HEK293 (cell line): ENCODE data around the gene CAGE1.

Experiments used
- CTCF ChIA-PET: fragments of 350-600 bp; formaldehyde crosslinking; extraction: SDS; loops from one replicate; lab custom pipeline; 2021; ENCODE audit warnings: antibody characterized with exemption; lab: Yijun Ruan, JAX
- POLR2A ChIA-PET: fragments of 300-600 bp; formaldehyde crosslinking; extraction: SDS; loops from one replicate; lab custom pipeline; 2020; ENCODE audit warnings: antibody characterized with exemption, inconsistent platforms; lab: Yijun Ruan, JAX
- H3K27ac ChIP-seq: fragments of 200-500 bp; sonication (Bioruptor generic); 2 replicates; pipeline ENCODE4 v1.5.1; 2014; ENCODE audit warnings: low read depth, low read length, control low read depth, inconsistent platforms; ENCODE audit errors: extremely low read depth
- H3K36me3 ChIP-seq, 2 experiments: fragments of 200-500 bp in 1 of 2; sonication (Bioruptor generic) in 1 of 2; 1 replicate in 1 of 2; 2 replicates in 1 of 2; pipeline ENCODE4 v1.5.1; 2014 to 2017; ENCODE audit warnings: inconsistent platforms in 2 of 2, low read length in 2 of 2; ENCODE audit not compliant: control insufficient read depth in 2 of 2, insufficient read depth in 1 of 2
- H3K4me1 ChIP-seq: fragments of 200-500 bp; sonication (Bioruptor generic); 2 replicates; pipeline ENCODE4 v1.5.1; 2014; ENCODE audit warnings: mild to moderate bottlenecking, low read length, inconsistent platforms; ENCODE audit not compliant: control insufficient read depth, insufficient read depth
- H3K4me3 ChIP-seq: 2 replicates; pipeline ENCODE4 v1.5.1; 2011; ENCODE audit warnings: low read depth, mild to moderate bottlenecking, control low read depth, low read length, moderate library complexity
- H3K9me3 ChIP-seq: fragments of 200-500 bp; sonication (Bioruptor generic); 2 replicates; pipeline ENCODE4 v1.5.1; 2014; ENCODE audit warnings: low read depth, low read length, inconsistent platforms; ENCODE audit not compliant: control insufficient read depth, insufficient read depth
- GFI1B ChIP-seq: fragments of 450-650 bp; formaldehyde crosslinking; IDR thresholded peaks from 2 replicates; pipeline ENCODE4 v1.5.1; 2016; ENCODE audit warnings: missing biosample characterization, missing genetic modification characterization
- KLF9 ChIP-seq: fragments of 450-650 bp; formaldehyde crosslinking; IDR thresholded peaks from 2 replicates; pipeline ENCODE4 v1.5.1; 2016; ENCODE audit warnings: missing biosample characterization, missing genetic modification characterization, low read depth
- SETDB1 ChIP-seq: IDR thresholded peaks from one replicate; pipeline ENCODE4 v1.6.1; 2017; ENCODE audit warnings: mild to moderate bottlenecking, low read length, moderate library complexity, mixed read lengths; ENCODE audit not compliant: insufficient read length
- YY1 ChIP-seq: fragments of 450-650 bp; formaldehyde crosslinking; IDR thresholded peaks from 2 replicates; pipeline ENCODE4 v1.5.1; 2018; ENCODE audit warnings: missing biosample characterization, missing genetic modification characterization
- ZBTB20 ChIP-seq: fragments of 450-650 bp; formaldehyde crosslinking; IDR thresholded peaks from 2 replicates; pipeline ENCODE4 v1.5.1; 2016; ENCODE audit warnings: missing biosample characterization, missing genetic modification characterization
- ZBTB44 ChIP-seq: fragments of 450-650 bp; IDR thresholded peaks from 2 replicates; pipeline ENCODE4 v1.5.1; 2018; ENCODE audit warnings: missing biosample characterization, mild to moderate bottlenecking, missing genetic modification characterization
- ZNF133 ChIP-seq: fragments of 450-650 bp; formaldehyde crosslinking; IDR thresholded peaks from 2 replicates; pipeline ENCODE4 v1.5.1; 2016; ENCODE audit warnings: missing biosample characterization, missing genetic modification characterization
- ZNF140 ChIP-seq: fragments of 450-650 bp; formaldehyde crosslinking; IDR thresholded peaks from 2 replicates; pipeline ENCODE4 v1.5.1; 2016; ENCODE audit warnings: missing biosample characterization, missing genetic modification characterization
- ZNF157 ChIP-seq: fragments of 450-650 bp; formaldehyde crosslinking; IDR thresholded peaks from 2 replicates; pipeline ENCODE4 v1.5.1; 2016; ENCODE audit warnings: missing biosample characterization, missing genetic modification characterization
- ZNF18 ChIP-seq: fragments of 450-650 bp; formaldehyde crosslinking; IDR thresholded peaks from 2 replicates; pipeline ENCODE4 v1.5.1; 2016; ENCODE audit warnings: missing biosample characterization, missing genetic modification characterization
- ZNF19 ChIP-seq: fragments of 450-650 bp; formaldehyde crosslinking; IDR thresholded peaks from 2 replicates; pipeline ENCODE4; 2016; ENCODE audit warnings: missing biosample characterization, missing genetic modification characterization, low read depth
- ZNF292 ChIP-seq: fragments of 450-650 bp; formaldehyde crosslinking; IDR thresholded peaks from 2 replicates; pipeline ENCODE4 v1.5.1; 2016; ENCODE audit warnings: low read depth, missing biosample characterization, missing genetic modification characterization, borderline replicate concordance
- ZNF311 ChIP-seq: fragments of 450-650 bp; formaldehyde crosslinking; IDR thresholded peaks from 2 replicates; pipeline ENCODE4 v1.5.1; 2017; ENCODE audit warnings: missing biosample characterization, missing genetic modification characterization, borderline replicate concordance
- ZNF404 ChIP-seq: fragments of 450-650 bp; formaldehyde crosslinking; IDR thresholded peaks from 2 replicates; pipeline ENCODE4 v1.5.1; 2017; ENCODE audit warnings: missing biosample characterization, missing genetic modification characterization
- ZNF544 ChIP-seq: fragments of 450-650 bp; formaldehyde crosslinking; IDR thresholded peaks from 2 replicates; pipeline ENCODE4 v1.5.0; 2017; ENCODE audit warnings: missing biosample characterization, missing genetic modification characterization
- ZNF555 ChIP-seq: fragments of 450-650 bp; formaldehyde crosslinking; conservative IDR thresholded peaks from 2 replicates; pipeline ENCODE4 v1.5.1; 2017; ENCODE audit warnings: missing biosample characterization, mild to moderate bottlenecking, missing genetic modification characterization, inconsistent platforms
- ZNF660 ChIP-seq: fragments of 450-650 bp; IDR thresholded peaks from 2 replicates; pipeline ENCODE4 v1.5.1; 2018; ENCODE audit warnings: missing biosample characterization, mild to moderate bottlenecking, missing genetic modification characterization
- ZNF843 ChIP-seq: fragments of 450-650 bp; formaldehyde crosslinking; IDR thresholded peaks from 2 replicates; pipeline ENCODE4 v1.5.1; 2016; ENCODE audit warnings: missing biosample characterization, missing genetic modification characterization
- TF ChIP-seq, protein P1 (sequence below): fragments of 450-650 bp; formaldehyde crosslinking; IDR thresholded peaks from 2 replicates; pipeline ENCODE4 v1.5.1; 2017; ENCODE audit warnings: missing biosample characterization, missing genetic modification characterization
- TF ChIP-seq, protein P2 (sequence below): fragments of 450-650 bp; formaldehyde crosslinking; IDR thresholded peaks from 2 replicates; pipeline ENCODE4 v1.5.1; 2016; ENCODE audit warnings: missing biosample characterization, missing genetic modification characterization
- TF ChIP-seq, protein P3 (sequence below): fragments of 450-650 bp; formaldehyde crosslinking; IDR thresholded peaks from 2 replicates; pipeline ENCODE4 v1.5.1; 2016; ENCODE audit warnings: missing biosample characterization, missing genetic modification characterization

CAGE1 gene

GRCh38 chr6:7378740-7379139 lies 10.8 kb downstream of the CAGE1 start:
- H3K36me3 ChIP-seq, result no peaks in the 10 kb centered on the region
- H3K27ac ChIP-seq, result no peak overlapping the region
- H3K4me3 ChIP-seq, result no peak overlapping the region
- POLR2A ChIA-PET, result no interaction called here
- no peak for TF ChIP-seq ZNF544
- no peak for TF ChIP-seq ZNF140 (tag by site-specific recombination)
- no peak for TF ChIP-seq YY1
- CTCF ChIA-PET, result interaction anchor here (0.5 to 0.6 kb wide), 2 partner anchors 18 to 236 kb away, joined by 3 read pairs; no protein-coding TSS in a partner anchor
- no peaks in the 10 kb centered on the region for H3K9me3 ChIP-seq
- no peaks in the 10 kb centered on the region for H3K4me1 ChIP-seq

DNA sequence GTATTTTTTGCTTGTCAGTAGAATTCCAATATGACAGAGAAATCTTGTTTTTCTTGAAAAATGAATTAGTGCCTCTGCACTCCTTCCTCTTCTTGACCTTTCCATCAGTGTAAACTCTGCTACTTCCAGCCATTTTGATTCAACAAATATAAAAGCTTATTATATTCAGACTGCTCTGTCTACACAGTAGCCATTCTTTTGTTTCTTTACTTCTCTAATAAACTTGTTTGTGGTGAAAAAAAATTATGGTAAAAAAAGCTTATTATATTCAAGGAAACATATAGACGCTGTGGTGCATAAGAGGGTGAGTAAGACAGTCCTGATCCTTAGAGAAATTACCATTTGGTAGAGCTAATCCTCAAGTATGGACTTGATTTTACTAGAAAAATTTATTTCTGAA lies 11.6 kb downstream of the CAGE1 start:
- Histone ChIP-seq H3K4me3 (no peak overlapping the region), H3K4me1 (no peaks in the 10 kb centered on the region), H3K27ac (no peak overlapping the region), H3K36me3 (no peaks in the 10 kb centered on the region), H3K9me3 (no peaks in the 10 kb centered on the region)
- CTCF ChIA-PET, result interaction anchor here (0.5 to 1.0 kb wide), 3 partner anchors 18 to 237 kb away, joined by 3 read pairs; no protein-coding TSS in a partner anchor
- TF ChIP-seq ZNF292 (tag by site-specific recombination) (no peak), ZNF311 (no peak), ZNF660 (tag by site-specific recombination) (no peak), ZBTB44 (tag by site-specific recombination) (no peak), SETDB1 (no peak), ZNF555 (tag by site-specific recombination) (no peak), KLF9 (tag by site-specific recombination) (no peak), ZNF18 (tag by site-specific recombination) (no peak), GFI1B (tag by site-specific recombination) (no peak), ZNF404 (tag by site-specific recombination) (no peak), ZNF157 (tag by site-specific recombination) (no peak), ZNF133 (tag by site-specific recombination) (no peak), ZBTB20 (no peak), ZNF843 (no peak), ZNF19 (no peak)
- TF ChIP-seq, protein P1, sequence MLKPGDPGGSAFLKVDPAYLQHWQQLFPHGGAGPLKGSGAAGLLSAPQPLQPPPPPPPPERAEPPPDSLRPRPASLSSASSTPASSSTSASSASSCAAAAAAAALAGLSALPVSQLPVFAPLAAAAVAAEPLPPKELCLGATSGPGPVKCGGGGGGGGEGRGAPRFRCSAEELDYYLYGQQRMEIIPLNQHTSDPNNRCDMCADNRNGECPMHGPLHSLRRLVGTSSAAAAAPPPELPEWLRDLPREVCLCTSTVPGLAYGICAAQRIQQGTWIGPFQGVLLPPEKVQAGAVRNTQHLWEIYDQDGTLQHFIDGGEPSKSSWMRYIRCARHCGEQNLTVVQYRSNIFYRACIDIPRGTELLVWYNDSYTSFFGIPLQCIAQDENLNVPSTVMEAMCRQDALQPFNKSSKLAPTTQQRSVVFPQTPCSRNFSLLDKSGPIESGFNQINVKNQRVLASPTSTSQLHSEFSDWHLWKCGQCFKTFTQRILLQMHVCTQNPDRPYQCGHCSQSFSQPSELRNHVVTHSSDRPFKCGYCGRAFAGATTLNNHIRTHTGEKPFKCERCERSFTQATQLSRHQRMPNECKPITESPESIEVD (tag by site-specific recombination), result no peak
- TF ChIP-seq, protein P2, sequence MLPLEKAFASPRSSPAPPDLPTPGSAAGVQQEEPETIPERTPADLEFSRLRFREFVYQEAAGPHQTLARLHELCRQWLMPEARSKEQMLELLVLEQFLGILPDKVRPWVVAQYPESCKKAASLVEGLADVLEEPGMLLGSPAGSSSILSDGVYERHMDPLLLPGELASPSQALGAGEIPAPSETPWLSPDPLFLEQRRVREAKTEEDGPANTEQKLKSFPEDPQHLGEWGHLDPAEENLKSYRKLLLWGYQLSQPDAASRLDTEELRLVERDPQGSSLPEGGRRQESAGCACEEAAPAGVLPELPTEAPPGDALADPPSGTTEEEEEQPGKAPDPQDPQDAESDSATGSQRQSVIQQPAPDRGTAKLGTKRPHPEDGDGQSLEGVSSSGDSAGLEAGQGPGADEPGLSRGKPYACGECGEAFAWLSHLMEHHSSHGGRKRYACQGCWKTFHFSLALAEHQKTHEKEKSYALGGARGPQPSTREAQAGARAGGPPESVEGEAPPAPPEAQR, result no peak
- TF ChIP-seq, protein P3, sequence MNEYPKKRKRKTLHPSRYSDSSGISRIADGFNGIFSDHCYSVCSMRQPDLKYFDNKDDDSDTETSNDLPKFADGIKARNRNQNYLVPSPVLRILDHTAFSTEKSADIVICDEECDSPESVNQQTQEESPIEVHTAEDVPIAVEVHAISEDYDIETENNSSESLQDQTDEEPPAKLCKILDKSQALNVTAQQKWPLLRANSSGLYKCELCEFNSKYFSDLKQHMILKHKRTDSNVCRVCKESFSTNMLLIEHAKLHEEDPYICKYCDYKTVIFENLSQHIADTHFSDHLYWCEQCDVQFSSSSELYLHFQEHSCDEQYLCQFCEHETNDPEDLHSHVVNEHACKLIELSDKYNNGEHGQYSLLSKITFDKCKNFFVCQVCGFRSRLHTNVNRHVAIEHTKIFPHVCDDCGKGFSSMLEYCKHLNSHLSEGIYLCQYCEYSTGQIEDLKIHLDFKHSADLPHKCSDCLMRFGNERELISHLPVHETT, result no peak
- POLR2A ChIA-PET, result interaction anchor here (1.1 kb wide), 1 partner anchor 12 kb away, joined by 3 read pairs; the partner anchor contains the start of genes CAGE1 and RIOK1
